Neutrophil (primary cell): ENCODE data around the gene ABCC5.

Experiments
- H3K27ac ChIP-seq: fragments of 200-600 bp; sonication (generic); 2 replicates; pipeline ENCODE4 v1.5.1; 2016; ENCODE audit warnings: mild to moderate bottlenecking, moderate library complexity
- H3K27me3 ChIP-seq: fragments of 200-600 bp; sonication (generic); 2 replicates; pipeline ENCODE4 v1.6.0; 2016; ENCODE audit warnings: mild to moderate bottlenecking
- H3K36me3 ChIP-seq: fragments of 200-600 bp; sonication (generic); 2 replicates; pipeline ENCODE4 v1.5.1; 2017
- H3K4me1 ChIP-seq, 2 experiments: fragments of 200-600 bp in 1 of 2; sonication (generic) in 1 of 2; 1 replicate in 1 of 2; 2 replicates in 1 of 2; pipeline versions ENCODE4 v1.5.1 to v1.6.1; 2013 to 2016; ENCODE audit warnings: low read depth in 1 of 2, low read length in 1 of 2, mild to moderate bottlenecking in 1 of 2, moderate library complexity in 1 of 2; ENCODE audit not compliant: control insufficient read depth in 1 of 2, insufficient read depth in 1 of 2
- H3K4me3 ChIP-seq, 2 experiments: fragments of 200-600 bp in 1 of 2; sonication (generic) in 1 of 2; 1 replicate in 1 of 2; 2 replicates in 1 of 2; pipeline ENCODE4 v1.5.1; 2013 to 2016; ENCODE audit warnings: low read depth in 1 of 2, low read length in 1 of 2, mild to moderate bottlenecking in 1 of 2, moderate library complexity in 1 of 2
- H3K9me3 ChIP-seq: fragments of 200-600 bp; sonication (generic); 2 replicates; pipeline ENCODE4 v1.5.1; 2016
- CTCF ChIP-seq: fragments of 200-600 bp; sonication (generic); IDR thresholded peaks from 2 replicates; pipeline ENCODE4 v1.5.1; 2016; ENCODE audit warnings: antibody characterized with exemption

ABCC5 gene

GRCh38 chr3:183941216-183941615 is 76.5 kb downstream of the ABCC5 start:
- Histone ChIP-seq H3K27me3 (no peaks in the 10 kb centered on the region), H3K4me1 (no peaks in the 10 kb centered on the region), H3K4me3 (no peak overlapping the region), H3K9me3 (peaks cover 3% of the 10 kb centered on the region), H3K36me3 (peaks cover 91% of the 10 kb centered on the region), H3K27ac (no peak overlapping the region)
- TF ChIP-seq CTCF, result no peak

GRCh38 chr3:183937601-183938286 is 79.9 kb downstream of the ABCC5 start:
- H3K4me1 ChIP-seq, result no peaks in the 10 kb centered on the region
- no peak overlapping the region for H3K27ac ChIP-seq
- peaks cover 89% of the 10 kb centered on the region for H3K36me3 ChIP-seq
- no peaks in the 10 kb centered on the region for H3K9me3 ChIP-seq
- no peak for TF ChIP-seq CTCF
- H3K4me3 ChIP-seq, result no peak overlapping the region
- no peaks in the 10 kb centered on the region for H3K27me3 ChIP-seq

- no peak for TF ChIP-seq CTCF
- Histone ChIP-seq H3K9me3 (no peaks in the 10 kb centered on the region), H3K36me3 (peaks cover 80% of the 10 kb centered on the region), H3K27me3 (no peaks in the 10 kb centered on the region), H3K27ac (no peak overlapping the region), H3K4me1 (no peaks in the 10 kb centered on the region), H3K4me3 (no peak overlapping the region)
These were observed 84.5 kb downstream of the ABCC5 start for GRCh38 chr3:183933160-183933559.

- Histone ChIP-seq H3K4me3 (no peak overlapping the region), H3K9me3 (no peaks in the 10 kb centered on the region), H3K36me3 (peaks cover 79% of the 10 kb centered on the region), H3K27me3 (no peaks in the 10 kb centered on the region), H3K27ac (no peak overlapping the region), H3K4me1 (no peaks in the 10 kb centered on the region)
- TF ChIP-seq CTCF, result no peak
These were observed 85.8 kb downstream of the ABCC5 start for GRCh38 chr3:183931881-183932280.

GRCh38 chr3:183930086-183930485 is 87.6 kb downstream of the ABCC5 start:
- Histone ChIP-seq H3K4me3 (no peak overlapping the region), H3K27ac (no peak overlapping the region), H3K4me1 (no peaks in the 10 kb centered on the region), H3K27me3 (no peaks in the 10 kb centered on the region), H3K36me3 (peaks cover 78% of the 10 kb centered on the region), H3K9me3 (no peaks in the 10 kb centered on the region)
- no peak for TF ChIP-seq CTCF

GRCh38 chr3:183927059-183927458 is 90.6 kb downstream of the ABCC5 start:
- TF ChIP-seq CTCF, result no peak
- Histone ChIP-seq H3K27me3 (no peaks in the 10 kb centered on the region), H3K27ac (no peak overlapping the region), H3K4me3 (no peak overlapping the region), H3K36me3 (peaks cover 81% of the 10 kb centered on the region), H3K9me3 (no peaks in the 10 kb centered on the region), H3K4me1 (no peaks in the 10 kb centered on the region)
